K562 (cell line): Measurements from ENCODE around the gene CSNK2A1. TPM values are rescaled to one million over a fixed set of nuclear protein-coding genes. Genes with fewer than 3 reads are reported as not detected.

Experiments used
- ATAC-seq: fragments of 200-7000 bp; cut with Tn5 transposase; 3 replicates; pipeline ENCODE4 v1.9.1; 2020; ENCODE audit warnings: moderate library complexity
- BruUV-seq: library from RNA; stranded (reverse); fragments of 400-500 nt; replicated peaks from 2 replicates; lab custom pipeline; 2021; lab: Mats Ljungman, UMichigan
- CTCF ChIA-PET: fragments of 300-600 bp; formaldehyde crosslinking; extraction: SDS; loops from one replicate; lab custom pipeline; 2021; ENCODE audit warnings: low intra/inter-chr PET ratio; lab: Yijun Ruan, JAX
- POLR2A ChIA-PET: fragments of 300-600, 350-650 bp; sonication (Branson Sonifier 250); formaldehyde crosslinking; extraction: SDS; loops from one replicate; lab custom pipeline; 2021; ENCODE audit warnings: antibody characterized with exemption, inconsistent platforms; lab: Yijun Ruan, JAX
- DNase-seq, 4 experiments: peaks; one replicate each; pipeline versions ENCODE4 v3.0.0 to v3.0.0-alpha.2; 2011 to 2018; ENCODE audit warnings: low spot score in 3 of 4, mixed read lengths in 3 of 4; ENCODE audit errors: extremely low read depth in 1 of 4
- FAIRE-seq: peaks from 2 replicates; lab custom pipeline; 2011; peaks lifted over from hg19 to GRCh38; lab: Jason Lieb, UNC
- H2AFZ ChIP-seq: 2 replicates; pipeline ENCODE4 v1.6.0; 2011; ENCODE audit warnings: low read depth, low read length, control low read depth, inconsistent platforms
- H3K27ac ChIP-seq: fragments of 200-600 bp; 3 replicates; pipeline ENCODE4 v1.8.0; 2011; ENCODE audit warnings: low read depth, mild to moderate bottlenecking, control low read depth, inconsistent platforms, low read length, moderate library complexity, mixed read lengths; ENCODE audit errors: extremely low read depth
- H3K27me3 ChIP-seq, 2 experiments: fragments of 300-600 bp in 1 of 2; 2 replicates in 1 of 2; 3 replicates in 1 of 2; pipeline versions ENCODE4 v1.6.0 to v1.8.0; 2011; ENCODE audit warnings: inconsistent platforms in 2 of 2, low read length in 2 of 2, mild to moderate bottlenecking in 1 of 2, mixed read lengths in 1 of 2, moderate library complexity in 1 of 2; ENCODE audit not compliant: control insufficient read depth in 2 of 2, insufficient read depth in 2 of 2
- H3K36me3 ChIP-seq: fragments of 300-600 bp; 3 replicates; pipeline ENCODE4 v1.8.0; 2011; ENCODE audit warnings: mild to moderate bottlenecking, low read length, inconsistent platforms; ENCODE audit not compliant: control insufficient read depth, insufficient read depth
- H3K4me1 ChIP-seq, 2 experiments: fragments of 200-600 bp in 1 of 2; replicated peaks in 1 of 2; 2 replicates in 1 of 2; 3 replicates in 1 of 2; pipeline versions ENCODE4 v1.5.1 to v1.8.0; 2011; ENCODE audit warnings: inconsistent platforms in 2 of 2, low read length in 2 of 2, mild to moderate bottlenecking in 1 of 2, mixed read lengths in 1 of 2, moderate library complexity in 1 of 2; ENCODE audit not compliant: control insufficient read depth in 2 of 2, insufficient read depth in 2 of 2
- H3K4me2 ChIP-seq: 2 replicates; pipeline ENCODE4 v1.6.1; 2011; ENCODE audit warnings: low read length, control low read depth, inconsistent platforms, mixed read lengths; ENCODE audit not compliant: insufficient read depth
- H3K4me3 ChIP-seq: fragments of 200-600 bp; sonication (generic), shearing (Covaris generic); 2 replicates; pipeline ENCODE4 v1.5.1; 2016; ENCODE audit warnings: control low read depth, inconsistent platforms
- H3K79me2 ChIP-seq: fragments of 200-600 bp; 3 replicates; pipeline ENCODE4 v1.8.0; 2011; ENCODE audit warnings: low read length, inconsistent platforms; ENCODE audit not compliant: control insufficient read depth, insufficient read depth
- H3K9ac ChIP-seq, 2 experiments: 2 replicates each; pipeline versions ENCODE4 v1.6.0 to v1.6.1; 2011; ENCODE audit warnings: low read depth in 2 of 2, low read length in 2 of 2, control low read depth in 1 of 2, inconsistent platforms in 1 of 2, mild to moderate bottlenecking in 1 of 2, mixed read lengths in 1 of 2; ENCODE audit not compliant: insufficient read depth in 1 of 2
- H3K9me1 ChIP-seq: one replicate; pipeline ENCODE4 v1.6.0; 2011; ENCODE audit warnings: inconsistent platforms, mild to moderate bottlenecking, low read length, moderate library complexity; ENCODE audit not compliant: control insufficient read depth, insufficient read depth
- H3K9me3 ChIP-seq: replicated peaks from 2 replicates; pipeline ENCODE4 v1.5.1; 2011; ENCODE audit warnings: low read depth, low read length, inconsistent platforms; ENCODE audit not compliant: control insufficient read depth, insufficient read depth
- H4K20me1 ChIP-seq: replicated peaks from 2 replicates; pipeline ENCODE4 v1.6.1; 2011; ENCODE audit warnings: low read length, inconsistent platforms, mixed read lengths; ENCODE audit not compliant: control insufficient read depth, insufficient read depth
- CREB1 ChIP-seq, 2 experiments: sonication (generic) in 1 of 2; formaldehyde crosslinking in 1 of 2; IDR thresholded peaks; 2 replicates each; pipeline versions ENCODE4 v1.6.1 to v1.8.0; 2012 to 2022; ENCODE audit warnings: inconsistent platforms in 1 of 2, mild to moderate bottlenecking in 1 of 2, missing genetic modification reagents in 1 of 2, moderate library complexity in 1 of 2
- GATAD2B ChIP-seq: fragments of 450-650 bp; IDR thresholded peaks from 2 replicates; pipeline ENCODE4 v1.6.1; 2017; ENCODE audit warnings: mild to moderate bottlenecking, borderline replicate concordance
- PML ChIP-seq: IDR thresholded peaks from 2 replicates; pipeline ENCODE4 v1.6.1; 2012; ENCODE audit warnings: low read length, inconsistent platforms
- POLR2AphosphoS2 ChIP-seq: IDR thresholded peaks from 2 replicates; pipeline ENCODE4 v1.6.1; 2012; ENCODE audit warnings: low read length, improper control_type of control experiment
- SOX6 ChIP-seq: fragments of 450-650 bp; IDR thresholded peaks from 2 replicates; pipeline ENCODE4 v1.6.1; 2014; ENCODE audit warnings: mild to moderate bottlenecking
- SRSF7 ChIP-seq: fragments of 200-400 bp; formaldehyde crosslinking; optimal IDR thresholded peaks from 2 replicates; pipeline ENCODE3; 2017; ENCODE audit warnings: mild to moderate bottlenecking, low read depth, low read length
- TCF7 ChIP-seq: sonication (generic); IDR thresholded peaks from 2 replicates; pipeline ENCODE4 v1.6.1; 2016; ENCODE audit warnings: antibody characterized with exemption, borderline replicate concordance
- TGIF2 ChIP-seq: sonication (generic); formaldehyde crosslinking; IDR thresholded peaks from 2 replicates; pipeline ENCODE4 v1.8.1; 2022; ENCODE audit warnings: mild to moderate bottlenecking, missing genetic modification reagents, moderate library complexity
- ZNF354B ChIP-seq: fragments of 250-450 bp; sonication (Bioruptor Pico); IDR thresholded peaks from 2 replicates; pipeline ENCODE4 v1.4.0; 2020
- WGBS: fragments of 100-300 bp; shearing (Covaris generic); methylation state at CpG from one replicate; pipeline ENCODE4 v1.1.6; 2016; ENCODE audit warnings: low coverage, mixed read lengths; ENCODE audit not compliant: insufficient coverage; ENCODE audit errors: missing lambda C conversion rate; 5-methylcytosine and 5-hydroxymethylcytosine counted together
- in situ Hi-C: fragments of 300-500 bp; cut with MboI; formaldehyde crosslinking; loops from 4 replicates; pipeline ENCODE4 v1.15.0; 2018; ENCODE audit warnings: inconsistent platforms, mixed read lengths
- intact Hi-C: fragments of 100-400 bp; cut with micrococcal nuclease; formaldehyde crosslinking; loops from 2 replicates; pipeline ENCODE4 v1.14.2; 2022
- polyA plus RNA-seq, 8 experiments: library from polyadenylated mRNA; depleted of rRNA in 4 of 8; stranded (reverse) in 5 of 8; unstranded in 3 of 8; fragments of >200 nt; fragmentation: Nextera tagmentation in 2 of 8; fragmentation: Illumina TruSeq in 1 of 8; extraction: Ambion mirVana in 2 of 8; extraction: Trizol in 1 of 8; gene quantifications; 2 replicates each; pipeline versions ENCODE4 v1.2.1 to v1.2.3, GENCODE V29; 2011 to 2014; ENCODE audit warnings: inconsistent platforms in 1 of 8, missing spikeins in 1 of 8
- total RNA-seq, 7 experiments: library from RNA; depleted of rRNA in 6 of 7; stranded (reverse); fragments of >200 nt in 6 of 7; fragmentation: Illumina TruSeq in 2 of 7; extraction: Trizol in 2 of 7; gene quantifications; 2 replicates each; pipeline versions ENCODE4 v1.2.1 to v1.2.3, GENCODE V29; 2011 to 2021; ENCODE audit warnings: low replicate concordance in 1 of 7

CSNK2A1 gene
- total and polyA plus RNA-seq, 9 of the 15 experiments (the other 6 are each of a cell fraction or from before 2014, with no cell fraction given) = 71.0 to 251 (median 103) TPM

DNA sequence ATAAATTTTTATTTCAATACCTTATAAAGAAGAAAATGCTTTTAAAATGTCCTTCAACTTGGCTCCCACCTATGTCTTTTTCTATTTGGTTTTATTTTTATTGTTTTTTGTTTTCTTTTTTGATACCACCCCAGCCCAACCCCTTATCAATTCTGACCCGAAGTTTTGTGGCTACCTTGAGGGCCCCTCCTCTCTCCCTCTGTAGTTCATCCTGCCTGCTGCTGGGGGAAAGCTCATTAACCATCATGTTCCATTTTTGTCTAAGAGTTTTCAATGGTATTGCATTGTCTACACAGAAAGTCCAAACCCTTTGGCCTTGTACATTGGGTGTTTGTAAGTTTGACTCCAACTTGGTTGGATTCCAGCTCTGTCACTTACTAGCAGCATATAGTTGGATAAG, 5.3 kb upstream of the CSNK2A1 start:
- 0% methylated on average over 1 of the region's 1 CpG for WGBS
- TF ChIP-seq CREB1 (IDR thresholded peaks at IDR 0.05) (no peak), CREB1 (CRISPR knock-in tag; IDR thresholded peaks at IDR 0.05) (no peak), SOX6 (no peak), POLR2AphosphoS2 (no peak), GATAD2B (no peak), TGIF2 (CRISPR knock-in tag) (no peak), SRSF7 (no peak), PML (no peak), ZNF354B (CRISPR knock-in tag) (no peak), TCF7 (no peak)
- TF ChIP-seq, all 486 proteins: peak for 0
- H3K9me3 ChIP-seq = no peaks in the 10 kb centered on the region
- ChIA-PET POLR2A (no interaction called here), CTCF (no interaction called here)
- no peaks in the 10 kb centered on the region for H3K27me3 ChIP-seq
- in situ Hi-C loops = no loop called here
- FAIRE-seq (no peak), DNase-seq (no peak), ATAC-seq (no peak)
- H3K9ac ChIP-seq = no peak overlapping the region; a peak in 1 of 4 replicates
- no peaks in the 10 kb centered on the region for H4K20me1 ChIP-seq
- H3K4me2 ChIP-seq = no peak overlapping the region
- peaks cover 0 to 29% of the 10 kb centered on the region in 2 experiments; a peak in 4 of 5 replicates for H3K4me1 ChIP-seq
- H3K27ac ChIP-seq = no peak overlapping the region
- H2AFZ ChIP-seq = peak overlapping the region; percentile 44; the same call in 1 of the 2 replicates
- no peaks in the 10 kb centered on the region for H3K9me1 ChIP-seq
- intact Hi-C loops = loop anchor here (10.0 kb wide), 1 partner anchor 194 kb away; no protein-coding TSS in a partner anchor
- no peaks in the 10 kb centered on the region for H3K36me3 ChIP-seq
- BruUV-seq = no TSS peak
- H3K4me3 ChIP-seq = no peak overlapping the region
- H3K79me2 ChIP-seq = no peaks in the 10 kb centered on the region
